WTC11 (cell line): ENCODE data around the gene EPM2A.

Source experiments
- MAX ChIP-seq: sonication (generic); formaldehyde crosslinking; IDR thresholded peaks from 2 replicates; pipeline ENCODE4 v1.8.0; 2022; ENCODE audit warnings: mild to moderate bottlenecking, missing genetic modification reagents
- TF ChIP-seq, protein P1 (sequence below): fragments of 200-600 bp; IDR thresholded peaks from 2 replicates; pipeline ENCODE4 v1.8.0; 2022; ENCODE audit warnings: antibody characterized with exemption

- no peak for TF ChIP-seq MAX (CRISPR knock-in tag)
- TF ChIP-seq, protein P1, sequence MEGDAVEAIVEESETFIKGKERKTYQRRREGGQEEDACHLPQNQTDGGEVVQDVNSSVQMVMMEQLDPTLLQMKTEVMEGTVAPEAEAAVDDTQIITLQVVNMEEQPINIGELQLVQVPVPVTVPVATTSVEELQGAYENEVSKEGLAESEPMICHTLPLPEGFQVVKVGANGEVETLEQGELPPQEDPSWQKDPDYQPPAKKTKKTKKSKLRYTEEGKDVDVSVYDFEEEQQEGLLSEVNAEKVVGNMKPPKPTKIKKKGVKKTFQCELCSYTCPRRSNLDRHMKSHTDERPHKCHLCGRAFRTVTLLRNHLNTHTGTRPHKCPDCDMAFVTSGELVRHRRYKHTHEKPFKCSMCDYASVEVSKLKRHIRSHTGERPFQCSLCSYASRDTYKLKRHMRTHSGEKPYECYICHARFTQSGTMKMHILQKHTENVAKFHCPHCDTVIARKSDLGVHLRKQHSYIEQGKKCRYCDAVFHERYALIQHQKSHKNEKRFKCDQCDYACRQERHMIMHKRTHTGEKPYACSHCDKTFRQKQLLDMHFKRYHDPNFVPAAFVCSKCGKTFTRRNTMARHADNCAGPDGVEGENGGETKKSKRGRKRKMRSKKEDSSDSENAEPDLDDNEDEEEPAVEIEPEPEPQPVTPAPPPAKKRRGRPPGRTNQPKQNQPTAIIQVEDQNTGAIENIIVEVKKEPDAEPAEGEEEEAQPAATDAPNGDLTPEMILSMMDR, result no peak
Measured at GRCh38 chr6:145652572-145652971, 82.7 kb downstream of the EPM2A start.
